Globus pallidus (tissue), 1 donor: ENCODE measurements around the gene FAM47C.
"Not testable (repeated sequence)": the region's sequence is repeated elsewhere in the genome, so short reads cannot be mapped to it uniquely, and the experiment has no call there.

ENCODE experiments used
- DNase-seq: peaks from one replicate; pipeline ENCODE4 v3.0.0-alpha.2; 2015; ENCODE audit warnings: low spot score

The FAM47C gene

GRCh38 chrX:37008182-37008581 is at the start of gene FAM47C:
Gene FAM47C, plus strand, starts transcription at chrX:37008366. Its CDS starts 45 bp downstream, at chrX:37008411.
- not testable (repeated sequence) for DNase-seq

GRCh38 chrX:36961590-36961989 is 46.6 kb upstream of the FAM47C start:
- no peak for DNase-seq

- no peak for DNase-seq
Measured at GRCh38 chrX:36963069-36963808, 44.9 kb upstream of the FAM47C start.

GRCh38 chrX:36963852-36964251 is 44.3 kb upstream of the FAM47C start:
- DNase-seq = no peak

GRCh38 chrX:36973575-36973974 is 34.6 kb upstream of the FAM47C start:
- no peak for DNase-seq

- no peak for DNase-seq
Measured at GRCh38 chrX:36974911-36975310, 33.3 kb upstream of the FAM47C start.

GRCh38 chrX:36978886-36979285 is 29.3 kb upstream of the FAM47C start:
- DNase-seq = no peak

- DNase-seq = no peak
Measured at GRCh38 chrX:36983831-36984230, 24.3 kb upstream of the FAM47C start.

- not testable (repeated sequence) for DNase-seq
Measured at GRCh38 chrX:36985416-36986209, 22.6 kb upstream of the FAM47C start.

GRCh38 chrX:36986231-36986630 is 21.9 kb upstream of the FAM47C start:
- DNase-seq = no peak

GRCh38 chrX:36987212-36987611 is 21.0 kb upstream of the FAM47C start:
- DNase-seq = not testable (repeated sequence)

- DNase-seq = no peak
Measured at GRCh38 chrX:37000140-37000539, 8.0 kb upstream of the FAM47C start.

- DNase-seq = no peak
Measured at GRCh38 chrX:37010496-37010895, 2.3 kb downstream of the FAM47C start.

- not testable (repeated sequence) for DNase-seq
Measured at GRCh38 chrX:37034260-37034659, 26.1 kb downstream of the FAM47C start.

GRCh38 chrX:37036674-37037220 is 28.6 kb downstream of the FAM47C start:
- not testable (repeated sequence) for DNase-seq

- DNase-seq = not testable (repeated sequence)
Measured at GRCh38 chrX:37038814-37039213, 30.6 kb downstream of the FAM47C start.

- DNase-seq = not testable (repeated sequence)
Measured at GRCh38 chrX:37042956-37043885, 35.1 kb downstream of the FAM47C start.

GRCh38 chrX:37047776-37048175 is 39.6 kb downstream of the FAM47C start:
- DNase-seq = no peak

- not testable (repeated sequence) for DNase-seq
Measured at GRCh38 chrX:37057572-37057971, 49.4 kb downstream of the FAM47C start.

- DNase-seq = peak; percentile 11
Measured at GRCh38 chrX:37060999-37061398, 52.8 kb downstream of the FAM47C start.
